CD4-positive, alpha-beta T cell treated with Interleukin-17A for 4 hours (primary cell): Measurements from ENCODE around the gene CHKA.

Experiments used
- DNase-seq: peaks from one replicate; pipeline ENCODE4 v3.0.0-alpha.2; 2020; ENCODE audit warnings: mixed read lengths

Gene CHKA

DNA sequence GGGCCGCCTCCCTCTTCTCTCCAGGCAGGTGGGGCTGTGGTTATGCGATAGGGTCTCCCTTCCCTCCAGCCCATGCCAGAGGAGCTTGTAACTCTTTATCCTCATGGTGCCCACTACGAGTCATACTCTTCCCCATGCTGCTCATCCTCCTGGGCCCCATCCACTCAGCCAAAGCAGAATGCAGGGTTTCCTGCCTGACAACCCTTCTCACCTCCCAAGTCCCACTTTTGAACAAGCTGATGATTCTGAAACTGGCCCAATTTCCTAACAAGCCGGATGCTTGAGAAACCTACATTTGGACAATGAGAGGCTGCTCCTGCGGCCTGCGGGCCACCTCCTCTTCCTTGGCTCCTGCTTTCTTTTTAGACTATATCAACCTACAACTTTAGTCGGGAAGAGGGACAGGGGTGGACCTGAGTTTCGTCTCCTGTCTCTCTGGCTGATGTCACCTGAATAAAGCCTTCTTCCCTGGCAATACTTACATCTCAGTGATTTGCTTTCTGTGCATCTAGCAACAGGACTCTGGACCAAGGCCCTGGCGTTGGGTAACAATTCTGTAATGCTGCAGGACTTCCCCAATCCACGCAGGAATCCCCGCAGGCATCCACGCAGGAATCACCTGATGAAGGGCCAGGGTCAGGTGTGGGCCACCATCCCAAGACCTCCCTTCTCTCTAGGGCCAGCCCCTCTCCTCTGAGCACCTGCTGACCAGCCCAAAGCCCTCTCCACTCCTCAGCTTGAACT is 92.2 kb downstream of the CHKA start:
- no peak for DNase-seq

GRCh38 chr11:68027667-68028066 is 93.5 kb downstream of the CHKA start:
- DNase-seq = no peak

- DNase-seq = no peak
Measured at GRCh38 chr11:68026391-68027105, 94.6 kb downstream of the CHKA start.

- no peak for DNase-seq
Measured at GRCh38 chr11:68025047-68025446, 96.1 kb downstream of the CHKA start.

DNA sequence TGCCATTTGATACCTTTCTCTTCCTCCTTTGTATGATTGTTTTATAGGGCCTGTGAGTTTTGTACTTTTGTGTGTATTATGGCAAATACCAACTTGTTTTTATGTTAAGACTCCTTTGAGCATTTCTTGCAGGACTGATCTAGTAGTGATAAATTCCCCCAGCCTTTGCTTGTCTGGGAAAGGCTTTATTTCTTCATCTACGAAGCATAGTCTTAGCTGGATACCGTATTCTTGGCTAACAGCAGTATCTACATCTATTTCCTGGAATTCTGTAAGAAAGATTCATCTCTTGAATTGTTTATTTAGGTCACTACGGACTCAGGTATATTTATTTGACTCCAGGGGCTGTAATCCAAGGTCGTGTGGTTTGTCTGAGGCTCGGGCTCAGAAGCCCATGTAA is 96.7 kb downstream of the CHKA start:
- DNase-seq = no peak

GRCh38 chr11:68022531-68022930 is 98.7 kb downstream of the CHKA start:
- no peak for DNase-seq

GRCh38 chr11:68021167-68021787 is 99.9 kb downstream of the CHKA start:
- DNase-seq = no peak

GRCh38 chr11:68020575-68020974 is 100.6 kb downstream of the CHKA start:
- DNase-seq = no peak

GRCh38 chr11:68019486-68019885 is 101.7 kb downstream of the CHKA start:
- DNase-seq = no peak

DNA sequence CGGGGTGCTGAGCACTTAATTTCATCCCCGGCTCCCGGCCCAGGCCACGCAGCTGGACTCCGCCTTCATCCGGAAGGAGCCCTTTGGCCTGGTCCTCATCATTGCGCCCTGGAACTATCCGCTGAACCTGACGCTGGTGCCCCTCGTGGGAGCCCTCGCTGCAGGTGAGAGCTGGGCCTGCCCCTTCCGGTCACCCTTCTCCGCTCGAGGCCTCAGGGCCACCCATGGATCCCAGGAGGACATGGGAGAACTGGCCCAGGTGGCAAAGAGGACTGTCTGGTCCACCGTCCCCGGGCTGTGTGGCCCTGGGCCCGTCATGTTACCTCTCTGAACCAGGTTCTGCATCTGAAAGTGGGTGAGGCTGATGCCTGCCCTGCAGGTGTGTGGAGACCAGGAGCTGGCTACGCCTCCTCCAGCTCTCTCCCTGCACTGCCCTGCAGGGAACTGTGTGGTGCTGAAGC is 102.4 kb downstream of the CHKA start:
- DNase-seq = no peak

DNA sequence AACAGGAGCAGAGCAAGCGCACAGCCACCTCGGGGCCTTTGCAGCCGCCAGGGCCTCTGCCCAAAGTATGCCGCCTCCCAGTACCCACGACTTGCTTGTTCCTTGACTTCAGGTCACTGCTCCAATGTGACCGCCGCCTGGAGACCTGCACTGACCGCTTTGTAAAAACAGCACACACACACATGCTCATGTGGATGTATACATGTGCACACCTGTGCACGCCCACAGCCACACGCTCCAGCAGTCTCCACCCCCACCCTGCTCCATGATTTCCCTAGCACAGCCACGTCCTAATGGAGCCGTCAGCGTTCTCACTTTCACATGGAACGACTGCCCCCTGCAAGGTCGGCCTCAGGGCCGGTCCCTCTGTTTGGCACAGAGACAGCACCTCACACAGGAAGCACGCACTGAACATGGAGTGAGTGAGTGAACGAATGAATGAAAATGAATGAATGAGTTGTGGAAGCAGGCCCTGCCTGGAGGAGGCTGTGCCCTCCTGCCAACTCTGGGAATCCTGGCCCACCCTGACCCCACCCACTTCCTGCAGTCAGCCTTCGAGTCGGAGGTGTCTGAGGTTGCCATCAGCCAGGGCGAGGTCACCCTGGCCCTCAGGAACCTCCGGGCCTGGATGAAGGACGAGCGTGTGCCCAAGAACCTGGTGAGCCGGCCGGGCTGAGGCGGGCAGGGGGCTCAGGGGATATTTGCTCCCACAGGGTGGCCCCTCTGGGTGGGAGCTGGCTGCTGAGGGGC is 103.0 kb downstream of the CHKA start:
- no peak for DNase-seq

DNA sequence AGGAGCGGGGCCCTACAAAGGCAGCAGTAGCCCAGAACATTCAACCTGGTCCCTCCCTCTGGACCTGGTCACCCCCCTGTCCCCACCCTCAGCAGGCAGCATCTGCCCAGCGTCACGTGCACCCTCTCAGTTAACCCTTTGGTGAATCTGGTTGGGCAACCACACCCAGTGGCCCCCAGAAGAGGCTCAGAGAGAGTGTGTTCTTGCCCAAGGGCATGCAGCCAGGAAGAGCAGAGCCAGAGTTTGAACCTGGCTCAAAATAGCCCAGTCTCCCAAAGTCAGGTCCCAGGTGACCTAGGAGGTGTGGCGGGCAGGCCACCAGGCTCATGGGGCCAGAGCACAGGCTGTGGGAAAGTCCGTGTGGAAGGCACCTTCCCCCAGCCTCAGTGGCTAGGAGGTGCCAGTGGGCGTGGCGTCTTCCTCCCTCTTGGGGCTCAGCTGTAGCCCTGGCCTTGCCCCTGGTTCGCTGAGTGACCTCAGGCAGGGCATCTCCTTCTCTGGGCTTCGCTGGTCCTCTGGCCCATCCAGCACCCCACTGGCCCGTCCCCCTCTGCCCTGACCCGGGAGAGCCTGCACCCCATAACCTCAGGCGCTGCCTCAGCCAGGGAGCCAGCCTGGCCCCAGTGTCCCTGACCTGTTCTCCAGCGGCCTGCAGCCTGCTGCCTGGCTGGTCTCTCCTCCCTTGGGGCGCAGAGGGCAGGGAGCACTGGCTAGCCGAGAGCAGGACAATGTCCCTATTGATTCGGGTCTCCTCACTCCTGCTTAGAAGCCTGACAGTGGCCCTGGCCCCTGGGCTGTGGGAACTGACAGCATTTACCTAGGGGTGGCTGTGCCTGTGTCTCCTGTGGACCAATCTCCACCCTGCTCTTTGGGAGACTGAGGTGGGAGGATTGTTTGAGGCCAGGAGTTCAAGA is 104.0 kb downstream of the CHKA start:
- no peak for DNase-seq

DNA sequence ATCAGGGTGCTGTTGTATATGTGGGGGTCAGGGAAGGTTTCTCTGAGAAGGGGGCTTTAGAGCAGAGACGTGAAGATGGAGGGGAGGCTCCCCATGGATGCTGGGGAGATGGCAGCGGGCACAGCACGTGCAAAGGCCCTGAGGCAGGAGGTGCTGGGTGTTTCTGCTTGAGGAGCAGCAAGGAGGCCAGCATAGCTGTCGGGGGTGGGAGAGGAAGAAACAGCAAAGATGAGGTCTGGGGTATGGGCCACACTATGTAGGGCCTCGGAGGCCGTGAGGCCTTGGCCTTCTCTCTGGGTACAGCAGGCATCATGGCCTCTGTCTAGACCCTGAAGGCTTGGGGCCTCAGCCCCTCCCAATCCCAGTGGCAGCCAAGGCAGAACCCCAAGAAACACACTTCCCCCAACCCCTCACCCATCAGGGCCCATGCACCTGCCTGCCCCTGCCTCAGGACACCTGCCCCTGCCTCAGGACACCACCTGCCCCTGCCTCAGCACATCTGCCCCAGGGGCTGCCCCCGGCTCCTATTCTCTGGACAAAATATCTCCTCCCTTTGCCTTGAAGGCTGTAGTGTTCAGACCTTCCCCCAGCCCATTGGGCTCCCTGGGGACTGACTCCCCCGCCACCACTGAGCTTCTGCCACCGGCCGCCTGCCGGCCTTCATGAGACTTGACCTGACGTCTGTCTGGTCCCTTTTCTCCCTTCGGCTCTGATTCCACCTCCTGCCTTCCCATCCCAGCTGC is 104.9 kb downstream of the CHKA start:
- DNase-seq = no peak

GRCh38 chr11:68015467-68015866 is 105.7 kb downstream of the CHKA start:
- no peak for DNase-seq

GRCh38 chr11:68014947-68015447 is 106.2 kb downstream of the CHKA start:
- DNase-seq = no peak

DNA sequence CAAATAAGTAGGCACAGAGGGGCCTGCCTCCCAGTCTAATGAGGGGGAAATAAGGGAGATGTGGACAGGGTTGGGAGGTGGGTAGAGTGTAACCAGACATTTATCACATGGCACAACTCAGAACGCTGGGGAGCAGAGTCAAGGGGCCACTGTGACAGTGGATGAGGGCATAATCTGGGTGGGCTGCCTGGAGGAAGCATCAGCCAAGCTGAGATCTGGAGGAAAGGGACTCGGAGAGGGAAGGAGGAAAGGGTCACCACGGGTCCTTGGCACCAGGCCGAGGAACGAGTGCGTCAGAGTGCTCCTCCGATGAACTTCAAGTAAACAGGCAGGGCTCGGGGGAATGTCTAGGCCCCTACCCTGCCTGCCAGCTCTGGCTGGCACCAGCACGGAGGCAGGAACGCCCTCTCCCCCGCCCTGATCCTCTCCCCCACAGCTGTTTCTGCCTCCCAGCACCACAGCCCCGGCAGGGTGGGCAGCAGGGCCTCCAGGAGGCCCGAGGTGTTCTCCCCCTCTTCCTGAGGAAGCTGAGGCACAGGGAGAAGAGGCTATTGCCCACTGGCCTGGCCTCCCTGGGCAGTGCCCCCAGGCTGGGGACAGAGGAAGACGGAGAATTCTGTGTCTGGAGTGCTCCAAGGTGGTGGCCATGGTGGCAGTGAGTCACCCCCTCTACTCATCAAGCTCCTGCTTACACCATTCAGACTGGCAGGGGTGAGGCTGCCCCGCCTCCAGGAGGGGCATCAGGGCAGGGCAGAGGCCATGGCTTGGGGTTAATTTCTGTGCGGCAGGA is 106.8 kb downstream of the CHKA start:
- no peak for DNase-seq

GRCh38 chr11:68013611-68014156 is 107.5 kb downstream of the CHKA start:
- no peak for DNase-seq

DNA sequence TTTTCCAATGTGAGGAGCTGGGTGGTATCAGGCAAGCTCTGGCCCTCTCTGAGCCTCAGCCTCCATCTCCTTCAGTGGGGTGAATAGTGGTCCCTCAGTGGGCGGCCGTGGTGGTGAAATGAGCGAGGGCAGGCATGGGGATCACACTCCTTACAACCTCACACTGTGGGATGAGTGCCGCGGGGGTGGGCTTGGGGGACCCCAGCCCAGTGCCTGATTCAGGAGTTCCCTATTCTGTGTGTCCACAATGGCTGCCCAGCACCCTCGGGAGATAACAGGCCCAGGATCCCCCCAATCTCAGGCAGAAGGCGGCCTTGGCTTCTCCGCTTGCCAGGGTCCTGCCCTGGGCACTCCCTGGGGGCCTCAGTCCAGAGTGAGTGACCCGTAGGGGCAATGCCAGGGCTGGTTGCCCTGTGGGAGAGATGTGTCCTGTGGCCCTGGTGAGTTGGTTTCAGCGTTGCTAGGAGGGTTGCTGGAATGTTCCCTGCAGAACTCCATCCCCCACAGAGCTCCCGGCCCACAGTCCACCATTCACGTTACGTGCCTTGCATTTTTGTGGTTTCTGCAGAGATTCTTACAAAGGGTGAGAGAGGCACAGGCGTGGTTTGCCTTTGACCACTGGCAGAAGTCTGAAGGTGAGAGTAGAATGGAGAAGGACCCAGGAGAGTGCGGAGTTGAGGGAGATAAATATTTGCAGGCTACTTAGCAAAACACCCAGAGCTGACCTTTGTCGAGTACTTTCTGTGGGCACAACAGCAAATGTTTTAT is 108.2 kb downstream of the CHKA start:
- no peak for DNase-seq
